ENCODE data around the gene MYO3A. TPM values are rescaled to one million over a fixed set of nuclear protein-coding genes. Genes with fewer than 3 reads are reported as not detected.
"Not testable (repeated sequence)": the region's sequence is repeated elsewhere in the genome, so short reads cannot be mapped to it uniquely, and the experiment has no call there.

MYO3A gene
- total RNA-seq, 1 experiment from 2014 or later: not detected

- in situ Hi-C loops (cut with HindIII; ENCODE audit: low sequenced_read_pairs): no loop called here
- no peak for DNase-seq (ENCODE audit: low spot score)
Observed at GRCh38 chr10:25974897-25975459, 40.9 kb downstream of the MYO3A start.

DNA sequence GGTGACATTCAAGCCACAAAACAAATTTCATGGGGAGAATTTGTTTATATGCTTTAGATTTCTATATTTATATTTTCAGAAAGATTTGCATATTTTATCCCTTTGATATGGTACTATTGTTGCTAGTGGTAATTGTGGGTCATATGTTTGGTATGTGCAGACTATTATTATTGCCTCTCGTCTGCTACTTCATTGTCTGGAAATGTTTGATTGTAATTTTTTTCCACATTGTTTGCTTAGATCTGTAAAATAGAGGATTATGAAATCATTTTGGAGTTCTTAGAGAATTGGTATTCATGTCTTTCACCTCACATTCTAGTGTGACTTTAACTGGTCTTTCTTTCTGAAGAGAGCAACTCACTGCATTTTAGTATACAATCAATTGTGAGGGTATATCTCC, 44.7 kb downstream of the MYO3A start:
- in situ Hi-C loops (cut with HindIII; ENCODE audit: low sequenced_read_pairs): no loop called here
- no peak for DNase-seq (ENCODE audit: low spot score)

DNA sequence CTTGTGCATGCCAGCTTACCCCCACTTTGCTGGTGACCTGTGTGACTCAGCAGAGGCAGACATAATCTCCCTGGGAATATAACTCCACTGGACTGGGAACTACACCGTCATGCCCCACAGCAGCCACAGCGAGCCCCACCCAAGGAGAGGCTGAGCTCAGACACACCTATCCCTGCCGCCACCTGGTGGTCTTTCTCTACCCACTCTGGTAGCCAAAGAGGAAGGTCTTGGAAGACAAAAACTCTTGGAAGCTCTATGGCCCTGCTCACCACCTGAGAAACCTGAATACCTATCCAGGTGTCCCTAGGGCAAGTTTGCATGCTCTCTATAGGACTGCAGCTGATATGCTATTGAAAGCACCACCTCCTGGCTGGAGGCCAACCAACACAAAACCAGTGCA, 48.1 kb downstream of the MYO3A start:
- no peak for DNase-seq (ENCODE audit: low spot score)
- in situ Hi-C loops (cut with HindIII; ENCODE audit: low sequenced_read_pairs): no loop called here

GRCh38 chr10:25988583-25988982, 54.6 kb downstream of the MYO3A start:
- no peak for DNase-seq (ENCODE audit: low spot score)
- in situ Hi-C loops (cut with HindIII; ENCODE audit: low sequenced_read_pairs): no loop called here

DNA sequence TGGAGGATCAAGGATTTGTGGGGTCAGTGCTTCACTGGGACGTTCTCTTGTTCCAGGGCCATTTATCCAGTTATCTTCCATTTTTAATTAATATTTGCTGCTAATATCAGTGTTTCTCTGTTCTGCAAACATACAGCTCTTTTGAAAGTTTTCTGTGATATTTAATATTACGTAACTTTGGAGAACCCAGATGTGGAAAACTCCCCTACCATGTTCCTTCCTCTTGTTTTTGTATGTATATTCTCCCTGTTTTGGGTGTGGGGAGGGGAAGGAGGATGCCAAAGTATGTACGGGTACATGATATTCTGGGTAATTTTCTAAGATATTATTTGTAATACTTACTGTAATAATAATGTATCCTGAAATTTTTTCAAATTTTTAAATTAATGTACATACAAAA, 55.9 kb downstream of the MYO3A start:
- no peak for DNase-seq (ENCODE audit: low spot score)
- in situ Hi-C loops (cut with HindIII; ENCODE audit: low sequenced_read_pairs): no loop called here

DNA sequence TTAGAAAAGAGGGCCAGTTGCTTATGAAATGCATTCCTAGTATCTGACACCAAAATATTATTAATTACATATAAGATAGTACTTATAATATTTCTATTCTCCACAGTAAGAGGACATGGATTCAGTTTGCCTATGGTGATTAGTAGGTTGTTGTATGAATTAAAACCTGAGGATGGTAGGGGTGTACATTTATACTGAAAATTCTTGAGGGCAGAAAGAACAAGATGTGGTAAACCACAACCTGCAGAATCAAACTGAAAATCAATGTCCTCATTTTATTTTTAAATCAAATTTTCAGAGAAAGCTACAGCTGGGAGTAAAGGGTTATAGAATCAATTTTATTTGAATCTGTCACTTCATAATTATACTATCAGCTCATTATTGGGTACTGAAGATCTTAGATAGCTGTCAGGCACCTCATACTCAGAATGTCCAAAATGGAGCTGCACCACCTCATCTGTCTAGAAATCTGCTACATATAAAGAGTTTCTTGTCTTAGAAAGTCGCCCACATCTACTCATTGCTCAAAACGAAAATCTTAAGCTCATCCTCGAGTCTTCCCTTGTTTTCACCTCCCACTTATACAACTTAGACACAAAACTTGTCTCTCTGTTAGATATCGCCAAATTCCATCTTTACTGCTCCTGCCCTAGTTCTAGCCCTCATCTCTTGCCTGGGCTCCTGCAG, 65.4 kb downstream of the MYO3A start:
- DNase-seq (ENCODE audit: low spot score): no peak
- in situ Hi-C loops (cut with HindIII; ENCODE audit: low sequenced_read_pairs): no loop called here

- no peak for DNase-seq (ENCODE audit: low spot score)
- in situ Hi-C loops (cut with HindIII; ENCODE audit: low sequenced_read_pairs): no loop called here
Observed at GRCh38 chr10:26000971-26001370, 66.9 kb downstream of the MYO3A start.

- in situ Hi-C loops (cut with HindIII; ENCODE audit: low sequenced_read_pairs); DNase-seq (ENCODE audit: low spot score): not testable (repeated sequence)
Observed at GRCh38 chr10:26002466-26002865, 68.4 kb downstream of the MYO3A start.

- in situ Hi-C loops (cut with HindIII; ENCODE audit: low sequenced_read_pairs): no loop called here
- no peak for DNase-seq (ENCODE audit: low spot score)
Observed at GRCh38 chr10:26015092-26015491, 81.1 kb downstream of the MYO3A start.

- in situ Hi-C loops (cut with HindIII; ENCODE audit: low sequenced_read_pairs): no loop called here
- no peak for DNase-seq (ENCODE audit: low spot score)
Observed at GRCh38 chr10:26022831-26023230, 88.8 kb downstream of the MYO3A start.

- in situ Hi-C loops (cut with HindIII; ENCODE audit: low sequenced_read_pairs): no loop called here
- no peak for DNase-seq (ENCODE audit: low spot score)
Observed at GRCh38 chr10:26024303-26024702, 90.3 kb downstream of the MYO3A start.

DNA sequence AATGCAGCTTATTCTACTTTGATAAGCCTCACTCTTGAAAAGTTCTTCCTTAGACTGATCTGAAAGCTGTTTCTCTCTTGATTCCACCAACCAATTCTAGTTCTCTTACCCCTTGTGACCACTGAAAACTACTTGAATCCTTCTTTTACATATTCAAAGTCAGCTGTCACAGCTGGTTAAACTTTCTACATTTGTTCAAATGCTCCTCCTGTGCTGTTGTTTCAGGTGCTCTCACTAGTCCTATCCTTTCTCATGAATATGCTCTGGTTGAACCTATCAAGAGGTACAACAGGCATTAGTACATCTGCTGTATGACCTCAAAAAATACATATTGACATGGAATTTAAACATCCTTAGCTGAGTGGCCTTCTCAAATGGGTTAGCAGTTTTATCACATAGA, 91.5 kb downstream of the MYO3A start:
- in situ Hi-C loops (cut with HindIII; ENCODE audit: low sequenced_read_pairs): no loop called here
- DNase-seq (ENCODE audit: low spot score): no peak

GRCh38 chr10:26029858-26030257, 95.8 kb downstream of the MYO3A start:
- in situ Hi-C loops (cut with HindIII; ENCODE audit: low sequenced_read_pairs): no loop called here
- DNase-seq (ENCODE audit: low spot score): no peak

- in situ Hi-C loops (cut with HindIII; ENCODE audit: low sequenced_read_pairs): no loop called here
- no peak for DNase-seq (ENCODE audit: low spot score)
Observed at GRCh38 chr10:26031300-26031699, 97.3 kb downstream of the MYO3A start.

- in situ Hi-C loops (cut with HindIII; ENCODE audit: low sequenced_read_pairs): no loop called here
- no peak for DNase-seq (ENCODE audit: low spot score)
Observed at GRCh38 chr10:26043469-26043868, 109.4 kb downstream of the MYO3A start.

GRCh38 chr10:26044141-26044749, 110.2 kb downstream of the MYO3A start:
- no peak for DNase-seq (ENCODE audit: low spot score)
- in situ Hi-C loops (cut with HindIII; ENCODE audit: low sequenced_read_pairs): no loop called here

DNA sequence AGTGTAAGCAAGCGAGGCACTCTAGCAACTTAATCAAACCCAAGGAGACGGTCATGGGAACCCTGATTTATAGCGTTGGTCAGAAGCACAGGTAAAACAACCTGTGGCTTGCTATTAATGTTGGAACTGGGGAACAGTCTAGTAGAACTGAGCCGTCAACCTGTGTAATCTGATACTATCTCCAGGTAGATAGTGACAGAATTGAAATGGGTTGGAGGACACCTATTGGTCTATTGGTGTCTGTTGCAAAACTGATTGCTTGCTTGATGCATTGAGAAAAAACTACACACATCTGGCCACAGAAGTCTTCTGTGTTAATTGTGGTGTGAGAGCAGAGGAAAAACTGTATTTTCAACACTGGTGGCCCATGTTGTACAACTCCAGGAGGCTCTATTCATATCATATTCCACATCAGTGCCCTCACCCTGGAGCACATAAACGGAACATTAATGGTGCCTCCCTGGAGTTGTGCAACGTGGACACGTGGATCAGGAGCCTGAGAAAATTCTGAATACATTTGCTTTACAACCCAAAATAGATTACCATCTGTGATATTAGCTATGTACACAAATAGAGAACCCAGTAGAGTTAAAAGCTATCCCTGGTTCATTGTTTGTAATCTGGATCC, 112.2 kb downstream of the MYO3A start:
- in situ Hi-C loops (cut with HindIII; ENCODE audit: low sequenced_read_pairs): no loop called here

GRCh38 chr10:26048756-26049155, 114.7 kb downstream of the MYO3A start:
- in situ Hi-C loops (cut with HindIII; ENCODE audit: low sequenced_read_pairs): no loop called here

More for the DNA sequence above, 112.2 kb downstream of the MYO3A start:
- no peak for DNase-seq (ENCODE audit: low spot score)

DNA sequence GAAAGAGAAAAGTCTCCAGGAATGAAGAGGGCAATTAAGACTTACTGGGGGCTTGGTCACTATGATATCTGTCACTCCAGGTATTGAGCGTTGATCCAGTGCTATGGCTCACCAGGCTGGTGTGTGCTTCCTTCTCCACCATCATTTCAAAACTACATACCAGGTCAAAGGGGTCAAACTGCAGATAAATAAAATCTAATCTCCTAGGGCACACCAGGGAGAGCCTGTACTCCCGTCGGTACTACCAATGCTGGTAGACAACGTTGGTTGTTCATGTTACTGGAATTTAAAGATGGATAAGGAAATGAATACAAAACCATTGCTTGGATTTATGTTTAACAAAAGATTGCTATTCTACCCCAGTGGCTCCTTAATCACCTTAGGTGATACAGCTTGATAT, 118.3 kb downstream of the MYO3A start:
- in situ Hi-C loops (cut with HindIII; ENCODE audit: low sequenced_read_pairs): no loop called here
- no peak for DNase-seq (ENCODE audit: low spot score)

More at GRCh38 chr10:26048756-26049155, 114.7 kb downstream of the MYO3A start:
- no peak for DNase-seq (ENCODE audit: low spot score)

DNA sequence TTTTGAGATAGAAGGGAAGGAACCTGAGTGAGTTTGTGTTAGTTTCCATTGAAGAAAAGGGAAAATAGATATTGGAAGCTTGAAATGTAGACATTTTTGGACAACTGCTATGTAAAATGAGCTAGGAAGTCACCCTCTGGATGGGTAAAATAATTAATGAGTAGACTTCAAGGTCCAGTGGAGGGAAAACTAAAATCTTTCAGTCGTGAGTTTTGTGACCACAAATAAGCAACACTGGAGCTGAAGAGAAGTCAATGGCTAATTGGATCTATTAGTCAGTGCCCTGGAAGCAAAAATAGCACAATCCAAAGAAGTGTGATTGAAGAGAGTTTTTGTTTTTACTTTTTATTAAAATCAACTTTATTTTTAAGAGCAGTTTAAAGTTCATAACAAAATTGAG, 123.4 kb downstream of the MYO3A start:
- in situ Hi-C loops (cut with HindIII; ENCODE audit: low sequenced_read_pairs): no loop called here
- DNase-seq (ENCODE audit: low spot score): no peak
